GM18858 (cell line): ENCODE results near the gene NAV3.

ENCODE experiments used
- ATAC-seq: cut with Tn5 transposase; IDR thresholded peaks from one replicate; pipeline ENCODE4 v1.9.1; 2021; ENCODE audit not compliant: unreplicated experiment

Gene NAV3

GRCh38 chr12:77845831-77846230 is 15.1 kb downstream of the NAV3 start:
- ATAC-seq = no peak

GRCh38 chr12:77847060-77847541 is 16.4 kb downstream of the NAV3 start:
- peak; percentile 100 for ATAC-seq

- no peak for ATAC-seq
These were observed 17.2 kb downstream of the NAV3 start for GRCh38 chr12:77847680-77848431.

- ATAC-seq = no peak
These were observed 19.4 kb downstream of the NAV3 start for GRCh38 chr12:77850129-77850528.

- no peak for ATAC-seq
These were observed 20.0 kb downstream of the NAV3 start for GRCh38 chr12:77850698-77851097.

- no peak for ATAC-seq
These were observed 24.9 kb downstream of the NAV3 start for GRCh38 chr12:77855548-77855947.

- ATAC-seq = no peak
These were observed 30.6 kb downstream of the NAV3 start for GRCh38 chr12:77861317-77861716.

GRCh38 chr12:77865178-77865577 is 34.5 kb downstream of the NAV3 start:
- ATAC-seq = no peak

- no peak for ATAC-seq
These were observed 48.2 kb downstream of the NAV3 start for GRCh38 chr12:77878901-77879300.

GRCh38 chr12:77882709-77883108 is 52.0 kb downstream of the NAV3 start:
- peak; percentile 77 for ATAC-seq

- no peak for ATAC-seq
These were observed 57.9 kb downstream of the NAV3 start for GRCh38 chr12:77888611-77889010.

GRCh38 chr12:77891518-77892147 is 60.9 kb downstream of the NAV3 start:
- ATAC-seq = no peak

- no peak for ATAC-seq
These were observed 63.2 kb downstream of the NAV3 start for GRCh38 chr12:77893918-77894317.

- ATAC-seq = no peak
These were observed 63.9 kb downstream of the NAV3 start for GRCh38 chr12:77894556-77894955.

- ATAC-seq = no peak
These were observed 65.0 kb downstream of the NAV3 start for GRCh38 chr12:77895699-77896098.

- no peak for ATAC-seq
These were observed 77.2 kb downstream of the NAV3 start for GRCh38 chr12:77907936-77908335.

GRCh38 chr12:77914081-77914488 is 83.4 kb downstream of the NAV3 start:
- no peak for ATAC-seq

GRCh38 chr12:77915071-77915600 is 84.4 kb downstream of the NAV3 start:
- no peak for ATAC-seq

- ATAC-seq = no peak
These were observed 85.6 kb downstream of the NAV3 start for GRCh38 chr12:77916276-77916675.

GRCh38 chr12:77918046-77918445 is 87.4 kb downstream of the NAV3 start:
- no peak for ATAC-seq

- no peak for ATAC-seq
These were observed 88.8 kb downstream of the NAV3 start for GRCh38 chr12:77919450-77919849.

- ATAC-seq = no peak
These were observed 93.2 kb downstream of the NAV3 start for GRCh38 chr12:77923882-77924281.
